Frontal cortex (tissue), 4 donors: ENCODE results near the gene CEP85L. TPM values are rescaled to one million over a fixed set of nuclear protein-coding genes. Genes with fewer than 3 reads are reported as not detected.

Experiments used
- DNase-seq, 2 donors: peaks; one replicate each; pipeline ENCODE4 v3.0.0; 2012; ENCODE audit warnings: low spot score in 2 of 2
- FAIRE-seq: peaks from 2 replicates; lab custom pipeline; 2012; peaks lifted over from hg19 to GRCh38; lab: Jason Lieb, UNC
- total RNA-seq: library from RNA; depleted of rRNA; stranded (reverse); fragments of >200 nt; gene quantifications from one replicate; pipeline ENCODE4 v1.2.3, GENCODE V29; 2014
- donor health status: control.
- donor health status: control.
- donor health status: control.

Gene CEP85L
- total RNA-seq, 1 donor from 2014 or later: 42.4 TPM

DNA sequence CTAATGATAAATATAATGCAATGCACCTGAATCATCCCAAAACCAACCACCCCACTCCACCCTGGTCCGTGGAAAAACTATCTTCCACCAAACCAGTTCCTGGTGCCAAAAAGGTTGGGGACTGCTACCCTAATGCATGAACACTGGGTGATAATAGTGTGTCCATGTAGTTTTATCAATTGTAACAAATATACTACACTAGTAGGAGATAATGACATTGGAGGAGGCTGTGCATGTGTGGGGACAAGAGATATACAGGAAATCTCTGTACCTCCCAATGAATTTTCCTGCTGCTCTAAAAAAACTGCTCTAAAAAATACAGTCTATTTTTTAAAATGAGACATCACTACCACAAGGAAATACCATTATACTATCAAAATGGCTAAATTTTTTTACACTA lies 20.5 kb downstream of the CEP85L start:
- no peak for FAIRE-seq

GRCh38 chr6:118630067-118630466 lies 21.3 kb downstream of the CEP85L start:
- DNase-seq (no peak), FAIRE-seq (no peak)

More for the DNA sequence above, 20.5 kb downstream of the CEP85L start:
- DNase-seq: no peak

GRCh38 chr6:118627724-118628123 lies 23.7 kb downstream of the CEP85L start:
- no peak for DNase-seq
- no peak for FAIRE-seq

- no peak for DNase-seq
- no peak for FAIRE-seq
Observed at GRCh38 chr6:118625833-118626232, 25.6 kb downstream of the CEP85L start.

DNA sequence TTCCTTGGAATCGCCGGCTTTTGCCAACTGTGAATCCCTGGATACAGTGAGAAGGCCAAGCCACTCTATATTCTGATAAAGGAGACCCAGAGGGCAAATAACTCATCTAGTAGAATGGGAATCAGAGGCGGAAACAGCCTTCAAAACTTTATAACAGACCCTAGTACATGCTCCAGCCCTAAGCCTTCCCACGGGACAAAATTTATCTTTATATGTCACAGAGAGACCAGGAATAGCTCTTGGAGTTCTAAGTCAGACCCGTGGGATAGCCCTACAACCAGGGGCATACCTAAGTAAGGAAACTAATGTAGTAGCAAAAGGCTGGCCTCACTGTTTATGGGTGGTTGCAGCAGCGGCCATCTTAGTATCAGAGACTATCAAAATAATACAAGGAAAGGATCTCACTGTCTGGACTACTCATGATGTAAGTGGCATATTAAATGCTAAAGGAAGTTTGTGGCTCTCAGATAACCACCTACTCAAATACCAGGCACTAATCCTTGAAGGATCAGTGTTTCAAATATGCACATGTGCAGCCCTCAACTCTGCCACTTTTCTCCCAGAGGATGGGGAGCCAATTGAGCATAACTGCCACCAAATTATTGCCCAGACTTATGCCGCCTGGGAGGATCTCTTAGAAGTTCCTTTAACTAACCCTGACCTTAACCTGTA lies 29.5 kb downstream of the CEP85L start:
- FAIRE-seq: no peak
- DNase-seq: no peak

GRCh38 chr6:118620202-118620601 lies 31.2 kb downstream of the CEP85L start:
- FAIRE-seq (no peak), DNase-seq (no peak)

- FAIRE-seq: no peak
Observed at GRCh38 chr6:118618676-118619377, 32.6 kb downstream of the CEP85L start.

DNA sequence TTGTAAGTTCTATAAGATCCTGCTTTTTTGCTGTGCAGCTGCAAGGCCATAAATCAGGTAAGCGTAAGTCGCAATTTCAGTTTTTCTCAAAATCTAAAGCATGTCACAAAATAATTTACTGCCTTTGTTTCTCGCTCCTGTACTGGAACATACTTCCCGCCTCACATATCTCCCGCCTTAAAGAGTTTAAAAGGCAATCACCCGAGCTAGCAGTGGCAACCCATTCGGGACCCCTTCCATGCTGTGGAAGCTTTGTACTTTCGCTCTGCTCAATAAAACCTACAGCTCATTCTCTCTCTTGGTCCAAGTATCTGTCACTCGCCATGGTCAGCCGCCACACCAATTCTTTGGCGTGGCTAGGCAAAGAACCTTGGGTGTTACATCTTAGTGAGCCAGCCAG lies 34.0 kb downstream of the CEP85L start:
- DNase-seq (no peak), FAIRE-seq (no peak)

More at GRCh38 chr6:118618676-118619377, 32.6 kb downstream of the CEP85L start:
- peak; percentile 10 to 20 for DNase-seq

DNA sequence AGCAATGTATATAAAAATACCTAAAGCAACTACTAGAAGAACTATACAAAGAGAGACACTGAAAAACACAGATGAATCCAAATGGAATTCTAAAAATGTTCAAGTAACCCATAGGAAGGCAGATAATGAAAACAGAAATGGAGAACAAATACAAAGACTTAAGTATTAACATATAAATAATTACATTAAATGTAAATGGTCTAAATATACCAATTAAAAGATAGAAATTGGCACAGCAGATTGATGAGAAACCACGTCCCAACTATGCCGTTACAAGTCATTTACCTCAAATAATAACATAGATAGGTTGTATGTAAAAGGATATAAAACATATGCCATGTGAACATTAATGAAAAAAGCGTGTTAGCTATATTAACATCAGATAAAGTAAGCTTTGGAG lies 40.1 kb downstream of the CEP85L start:
- DNase-seq (no peak), FAIRE-seq (no peak)

- no peak for FAIRE-seq
Observed at GRCh38 chr6:118606858-118607257, 44.5 kb downstream of the CEP85L start.

DNA sequence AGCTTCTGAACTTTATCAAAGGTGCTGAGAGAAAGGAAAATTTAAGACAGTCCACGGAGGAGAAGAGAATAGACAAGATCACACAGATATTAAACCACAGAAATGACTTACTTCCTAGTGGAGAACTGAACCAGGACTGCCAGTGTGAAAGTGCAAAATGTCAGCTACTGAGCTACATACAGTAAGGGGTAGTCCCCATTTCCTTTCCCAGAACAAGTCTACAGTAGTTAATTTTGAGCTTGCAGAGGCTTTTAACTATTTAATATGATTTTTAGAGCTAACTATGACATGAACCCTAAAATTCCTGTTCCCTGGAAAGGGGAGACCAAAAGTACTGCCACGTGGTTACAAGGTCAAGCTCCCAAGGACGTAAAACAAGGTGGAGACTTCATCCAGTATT lies 45.1 kb downstream of the CEP85L start:
- DNase-seq (no peak), FAIRE-seq (no peak)

More at GRCh38 chr6:118606858-118607257, 44.5 kb downstream of the CEP85L start:
- no peak for DNase-seq

DNA sequence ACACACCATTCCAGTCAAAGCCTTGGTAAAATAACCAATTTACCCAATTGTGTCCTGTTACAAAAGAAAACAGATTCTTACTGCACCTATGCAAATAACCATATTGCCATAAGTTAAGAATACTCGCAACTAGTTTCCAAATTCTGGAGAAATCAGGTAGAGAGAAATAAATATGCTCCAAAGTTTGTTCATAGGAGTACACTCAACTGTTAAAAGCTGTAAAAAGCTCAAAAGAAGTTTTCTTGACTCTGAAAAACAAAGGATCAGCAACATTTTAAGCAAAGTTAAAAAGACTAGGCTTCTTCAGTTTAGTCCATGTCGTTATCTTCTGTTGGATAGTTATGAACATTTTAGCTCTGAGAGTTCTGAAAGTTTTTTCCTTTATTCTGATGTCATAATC lies 48.0 kb downstream of the CEP85L start:
- DNase-seq (no peak), FAIRE-seq (no peak)

DNA sequence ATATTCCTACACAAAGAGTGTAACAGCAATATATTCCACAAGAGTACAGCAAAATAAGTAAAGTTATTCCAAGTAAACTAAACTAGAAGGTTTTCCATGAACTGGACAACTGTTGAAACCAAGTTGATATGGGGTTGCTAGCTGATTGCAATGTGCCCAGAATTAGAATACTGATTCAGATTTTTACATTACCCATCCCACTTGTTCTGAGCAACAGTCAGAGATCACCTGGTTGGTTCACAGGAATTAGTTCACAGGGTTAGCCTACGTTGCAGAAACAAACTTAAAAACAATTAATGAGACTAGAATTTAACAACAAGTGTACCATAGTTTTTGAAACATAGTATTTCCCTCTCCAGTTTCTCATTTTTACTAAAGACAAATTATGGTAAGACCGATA lies 49.1 kb downstream of the CEP85L start:
- FAIRE-seq (no peak), DNase-seq (no peak)

DNA sequence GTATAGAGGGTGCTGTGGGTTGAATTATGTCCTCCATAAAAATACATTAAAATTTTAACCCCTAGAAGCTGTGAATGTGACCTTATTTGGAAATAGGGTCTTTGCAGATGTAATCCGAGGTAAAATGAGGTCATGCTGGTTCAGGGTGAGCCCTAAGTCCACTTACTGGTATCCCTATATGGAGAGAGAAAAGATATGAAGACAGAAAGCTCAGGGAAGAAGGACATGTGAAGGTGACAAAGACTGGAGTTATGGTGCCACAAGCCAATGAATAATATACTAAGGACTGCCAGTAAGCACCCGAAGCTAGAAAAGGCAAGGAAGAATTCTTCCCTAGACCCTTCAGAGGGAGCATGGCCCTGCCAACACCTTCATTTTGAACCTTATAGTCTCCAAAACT lies 53.1 kb downstream of the CEP85L start:
- no peak for DNase-seq

DNA sequence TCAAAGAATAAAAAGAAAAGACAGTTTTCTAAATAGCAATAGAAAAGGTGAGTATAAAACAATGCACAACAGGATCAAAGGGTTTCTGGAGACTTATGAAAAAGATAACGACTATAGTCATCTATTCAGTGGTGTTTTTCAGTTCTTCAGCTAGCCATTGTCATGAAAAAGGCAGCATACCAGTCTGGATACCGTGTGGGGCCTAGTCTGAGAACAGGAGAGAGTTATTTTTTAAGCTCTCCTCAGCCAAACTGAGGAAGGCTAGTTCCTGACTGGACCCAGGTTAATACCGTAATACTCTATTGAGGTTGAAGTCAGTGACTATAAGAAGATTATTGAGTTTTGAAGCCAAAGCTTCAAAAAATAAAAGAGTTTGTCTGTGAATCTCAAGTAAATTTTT lies 53.8 kb downstream of the CEP85L start:
- DNase-seq (no peak), FAIRE-seq (no peak)

More for the DNA sequence above, 53.1 kb downstream of the CEP85L start:
- FAIRE-seq: no peak

GRCh38 chr6:118596774-118597320 lies 54.5 kb downstream of the CEP85L start:
- no peak for FAIRE-seq
- no peak for DNase-seq

- FAIRE-seq: no peak
- no peak for DNase-seq
Observed at GRCh38 chr6:118594877-118595276, 56.5 kb downstream of the CEP85L start.

DNA sequence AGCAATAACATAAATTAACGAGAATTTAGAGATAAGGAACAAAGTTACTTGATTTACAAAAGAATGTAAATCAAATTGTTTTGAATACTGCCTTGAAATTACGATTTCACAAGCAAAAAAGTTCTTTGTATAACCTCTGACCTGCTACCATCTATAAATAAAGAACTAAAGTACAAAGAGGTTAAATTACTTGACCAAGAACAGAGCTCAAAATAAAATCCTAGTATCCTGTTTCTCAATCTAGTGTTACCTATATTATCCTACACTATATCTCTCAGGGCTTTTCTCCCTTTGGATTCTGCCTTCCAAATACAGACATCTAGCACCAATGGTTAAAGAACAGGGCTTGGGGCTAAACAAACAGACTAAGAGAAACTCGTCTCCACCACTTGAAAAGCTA lies 59.5 kb downstream of the CEP85L start:
- FAIRE-seq: no peak

DNA sequence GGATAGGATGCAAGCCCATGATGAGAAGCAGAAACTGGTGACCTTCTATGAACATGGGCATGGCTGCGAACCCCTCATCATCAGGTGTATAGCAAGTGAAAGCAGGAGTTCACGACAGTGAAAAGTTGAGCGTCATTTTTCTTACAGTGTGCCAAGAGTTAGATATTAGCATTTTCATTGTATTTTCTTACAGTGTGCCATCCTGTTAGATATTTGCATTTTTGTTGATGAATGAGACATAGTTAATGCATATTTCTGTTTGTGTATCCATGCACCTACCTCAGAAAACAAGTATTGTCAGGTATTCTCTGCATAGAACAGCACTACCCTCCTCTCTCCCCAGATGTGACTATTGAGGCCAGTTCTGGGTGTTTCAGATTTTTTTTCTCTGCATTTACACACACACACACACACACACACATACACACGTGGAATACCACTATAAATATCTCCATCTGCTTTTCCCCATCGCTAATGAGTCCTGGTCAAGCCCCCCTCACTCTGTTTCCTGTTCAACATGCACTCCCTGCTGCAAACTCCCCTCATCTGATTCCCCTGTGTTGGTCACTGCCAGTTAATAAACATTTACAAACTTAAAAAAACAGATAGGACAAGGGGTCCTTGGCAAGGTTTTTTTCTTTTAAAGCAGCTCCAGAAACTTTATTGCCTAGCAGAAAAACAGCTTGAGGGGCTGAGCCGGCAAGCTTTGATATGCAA lies 61.6 kb downstream of the CEP85L start:
- DNase-seq (no peak), FAIRE-seq (no peak)

More for the DNA sequence above, 59.5 kb downstream of the CEP85L start:
- no peak for DNase-seq

DNA sequence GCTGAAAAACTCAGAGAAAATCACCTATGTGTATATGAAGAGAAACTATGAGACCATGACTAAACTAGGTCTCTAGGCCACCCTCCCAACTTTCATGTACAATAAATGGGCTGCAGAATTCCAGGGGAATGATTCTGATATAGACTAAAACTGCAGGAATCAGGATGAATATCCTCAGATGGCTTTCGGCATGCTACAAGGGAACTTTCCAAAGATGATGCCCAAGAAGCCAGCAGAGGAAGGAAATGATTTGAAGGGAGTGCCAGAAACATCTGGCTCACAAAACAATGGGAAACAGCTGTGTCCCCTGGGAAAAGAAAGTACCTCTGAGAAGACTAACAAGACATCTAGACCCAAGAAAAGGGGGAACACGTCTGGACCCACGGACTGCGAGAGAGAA lies 62.2 kb downstream of the CEP85L start:
- FAIRE-seq (no peak), DNase-seq (no peak)

GRCh38 chr6:118588626-118589025 lies 62.8 kb downstream of the CEP85L start:
- FAIRE-seq (no peak), DNase-seq (no peak)
